Ectodermal cell (in vitro differentiated cells): ENCODE data around the gene CEP295NL. TPM values are rescaled to one million over a fixed set of nuclear protein-coding genes. Genes with fewer than 3 reads are reported as not detected.
"Not testable (repeated sequence)": the region's sequence is repeated elsewhere in the genome, so short reads cannot be mapped to it uniquely, and the experiment has no call there.

Experiments used
- H3K27ac ChIP-seq: 2 replicates; pipeline ENCODE4 v1.7.0; 2013; ENCODE audit warnings: mild to moderate bottlenecking, low read depth, low read length; ENCODE audit not compliant: insufficient read depth, poor library complexity, severe bottlenecking
- H3K27me3 ChIP-seq: 2 replicates; pipeline ENCODE4 v1.7.0; 2013; ENCODE audit warnings: mild to moderate bottlenecking, low read length; ENCODE audit not compliant: insufficient read depth, control insufficient read depth, poor library complexity, severe bottlenecking
- H3K36me3 ChIP-seq: one replicate; pipeline ENCODE4 v1.7.0; 2013; ENCODE audit warnings: low read length; ENCODE audit not compliant: control insufficient read depth, insufficient read depth
- H3K4me1 ChIP-seq: one replicate; pipeline ENCODE4 v1.7.0; 2013; ENCODE audit warnings: low read length; ENCODE audit not compliant: control insufficient read depth, insufficient read depth
- H3K4me3 ChIP-seq: 2 replicates; pipeline ENCODE4 v1.7.0; 2013; ENCODE audit warnings: low read depth, low read length, control low read depth; ENCODE audit not compliant: insufficient read depth
- H3K9me3 ChIP-seq: 2 replicates; pipeline ENCODE4 v1.7.0; 2013; ENCODE audit warnings: mild to moderate bottlenecking, low read length, moderate library complexity; ENCODE audit not compliant: control insufficient read depth
- WGBS, 2 experiments: methylation state at CpG; one replicate each; pipeline ENCODE4 v1.1.7; 2013; ENCODE audit warnings: missing lambda C conversion rate in 2 of 2; 5-methylcytosine and 5-hydroxymethylcytosine counted together
- polyA plus RNA-seq, 4 experiments: library from polyadenylated mRNA; stranded (reverse); fragments of 50-300 nt; gene quantifications; one replicate each; pipeline ENCODE4 v1.2.3, GENCODE V29; 2013

Gene CEP295NL, protein sequence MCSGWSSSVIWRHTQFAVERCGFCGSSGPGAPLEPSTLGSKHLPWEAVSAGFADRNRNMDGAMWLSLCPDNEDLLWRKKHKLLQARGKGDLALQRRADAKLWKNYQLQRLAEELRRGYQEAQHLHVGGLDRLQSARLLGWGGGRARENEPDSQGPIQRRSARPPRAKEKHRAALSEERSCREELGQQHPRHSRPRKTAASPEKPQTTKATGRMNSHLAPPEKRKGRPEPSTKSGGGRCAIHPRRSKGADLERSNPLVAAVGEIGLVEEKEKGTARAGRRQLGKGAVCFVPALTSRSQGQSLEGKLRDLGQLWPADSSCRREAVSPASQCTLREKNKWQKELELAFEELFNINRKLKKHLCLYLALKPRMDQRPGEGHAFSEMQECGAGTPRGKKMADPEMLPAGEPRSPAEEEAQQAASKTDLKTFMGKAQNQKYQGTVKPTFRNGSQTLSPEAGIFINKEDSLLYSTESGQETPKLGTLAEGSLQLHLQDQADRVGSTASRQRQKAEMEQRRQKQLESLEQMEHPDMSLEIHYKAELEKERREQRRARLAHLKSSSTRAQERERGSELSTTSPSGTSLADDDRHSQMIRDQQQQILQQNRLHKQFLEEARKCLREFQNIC
- not detected for polyA plus RNA-seq (2013, experiment 1 of 4)
- polyA plus RNA-seq (2013, experiment 2 of 4), result 0.78 TPM
- 0.16 TPM for polyA plus RNA-seq (2013, experiment 3 of 4)
- 0.32 TPM for polyA plus RNA-seq (2013, experiment 4 of 4)

DNA sequence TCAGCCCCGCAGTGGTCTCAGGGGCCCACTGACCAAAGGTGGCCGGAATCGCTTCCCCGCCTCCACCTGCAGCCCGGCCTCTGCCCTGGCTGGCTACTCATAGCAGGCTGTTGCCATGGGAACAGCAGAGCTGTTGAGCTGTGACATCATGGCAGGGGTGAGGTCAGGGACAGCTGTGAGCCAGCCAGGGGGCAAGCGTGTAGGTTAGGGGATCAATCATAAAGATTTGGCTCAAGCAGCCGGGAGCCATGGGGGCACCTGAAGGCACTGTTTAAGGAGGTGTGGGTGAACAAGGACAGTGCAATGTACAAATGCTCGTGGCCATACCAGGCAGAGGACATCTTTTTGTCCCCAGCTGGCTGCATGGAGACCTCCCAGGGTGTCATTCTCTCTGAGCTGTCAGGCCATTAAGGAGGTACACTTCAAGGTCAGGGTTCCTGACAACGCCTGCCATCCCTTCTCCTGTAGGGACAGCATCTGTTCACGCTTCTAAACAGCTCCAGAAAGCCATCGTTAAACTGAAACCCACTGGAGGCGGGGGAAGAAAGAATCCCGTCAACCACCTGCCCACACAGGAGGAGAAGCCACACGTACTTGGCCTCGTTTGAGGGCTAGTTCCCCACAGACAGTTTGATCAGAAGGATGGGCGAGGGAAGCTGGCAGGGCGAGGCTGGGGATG lies at the start of gene CEP295NL:
Gene CEP295NL, minus strand, starts transcription at position 101 of the 679 bp plus-strand sequence. CDS start 1,373 bp downstream, outside the sequence.
- H3K4me1 ChIP-seq, result peaks cover 26% of the 10 kb centered on the region
- peak within 1 kb of the TSS; percentile 54 for H3K27ac ChIP-seq
- H3K36me3 ChIP-seq, result no peaks in the 10 kb centered on the region
- 73 to 76% methylated on average over 17 of the region's 17 CpGs for WGBS, 2 experiments
- no peaks in the 10 kb centered on the region for H3K27me3 ChIP-seq
- H3K9me3 ChIP-seq, result no peaks in the 10 kb centered on the region
- H3K4me3 ChIP-seq, result no peak within 1 kb of the TSS

DNA sequence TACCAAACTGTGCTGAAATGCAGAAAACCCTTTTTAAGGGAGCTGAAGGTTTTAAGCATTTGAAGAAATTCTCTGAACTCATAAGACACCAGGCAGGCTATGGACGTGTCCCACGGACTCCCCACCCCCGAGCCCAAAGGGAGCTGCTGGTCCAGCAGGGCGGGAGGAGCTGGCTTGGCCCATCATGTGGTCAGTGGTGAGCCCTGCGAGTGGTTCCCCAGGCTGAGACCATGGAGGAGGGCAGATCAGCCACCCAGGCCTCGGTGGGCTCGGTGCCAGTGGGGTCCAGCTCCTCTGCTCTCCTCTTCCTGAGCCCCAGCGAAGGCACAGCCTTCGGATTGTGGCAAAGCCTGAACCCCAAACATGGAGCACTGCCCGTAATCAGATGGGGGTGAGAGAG lies 49.7 kb upstream of the CEP295NL start:
- no peaks in the 10 kb centered on the region for H3K36me3 ChIP-seq
- no peaks in the 10 kb centered on the region for H3K9me3 ChIP-seq
- H3K27ac ChIP-seq, result no peak overlapping the region
- peaks cover 6% of the 10 kb centered on the region for H3K4me1 ChIP-seq
- no peaks in the 10 kb centered on the region for H3K27me3 ChIP-seq
- 92 to 93% methylated on average over 10 of the region's 10 CpGs for WGBS, 2 experiments
- H3K4me3 ChIP-seq, result no peak overlapping the region

DNA sequence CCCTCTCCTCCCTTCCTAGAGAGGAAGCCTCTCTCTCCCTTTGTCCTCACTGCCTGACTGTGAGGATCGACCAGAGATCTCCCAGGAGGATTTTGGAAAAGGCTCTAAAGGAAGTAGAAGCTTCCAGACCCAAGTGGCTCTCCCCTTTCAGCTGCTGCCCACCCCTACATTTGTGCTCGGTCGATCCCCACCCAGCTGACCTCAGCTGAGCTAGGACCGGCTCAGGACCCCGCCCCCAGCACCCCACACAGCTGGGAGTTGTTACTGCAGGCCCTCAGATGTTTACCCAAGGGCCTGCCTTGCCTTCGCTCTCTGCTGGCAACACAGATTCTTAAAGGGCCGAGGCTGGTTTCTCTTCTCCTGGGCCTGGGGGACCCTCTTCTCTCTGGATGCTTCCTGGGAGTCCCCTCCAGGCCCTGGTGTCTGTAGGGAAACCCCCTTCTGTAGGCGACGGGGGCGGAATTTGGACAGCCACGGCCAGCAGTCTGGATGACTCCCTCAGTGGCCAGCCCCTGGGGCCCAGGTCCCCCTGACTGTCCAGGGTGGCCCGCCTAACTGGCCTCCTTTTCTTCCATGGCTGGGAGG lies 49.1 kb upstream of the CEP295NL start:
- Histone ChIP-seq H3K27me3 (no peaks in the 10 kb centered on the region), H3K36me3 (no peaks in the 10 kb centered on the region), H3K27ac (no peak overlapping the region), H3K4me3 (no peak overlapping the region), H3K4me1 (peaks cover 6% of the 10 kb centered on the region), H3K9me3 (no peaks in the 10 kb centered on the region)
- 66 to 69% methylated on average over 12 of the region's 12 CpGs for WGBS, 2 experiments

DNA sequence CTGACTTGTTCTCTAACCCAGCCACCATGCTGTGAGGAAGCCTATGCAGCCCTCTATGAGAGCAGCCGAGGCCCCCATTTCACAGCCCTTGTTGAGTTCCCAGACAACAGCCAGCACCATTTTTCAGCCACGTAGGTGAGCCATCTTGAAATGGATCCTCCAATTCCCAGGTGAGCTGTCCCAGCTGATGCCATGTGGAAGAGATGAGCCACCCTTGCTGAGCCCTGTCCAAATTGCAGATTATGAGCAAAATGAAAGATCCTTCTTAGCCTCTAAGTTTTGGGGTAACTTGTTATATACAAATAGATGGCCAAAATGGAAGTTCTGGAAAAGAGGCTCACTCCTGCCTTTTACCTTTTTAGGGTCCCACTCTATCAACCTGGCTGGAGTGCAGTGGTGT lies 47.9 kb upstream of the CEP295NL start:
- H3K36me3 ChIP-seq, result no peaks in the 10 kb centered on the region
- WGBS, 2 experiments, result 90 to 95% methylated on average over 2 of the region's 2 CpGs
- H3K9me3 ChIP-seq, result no peaks in the 10 kb centered on the region
- H3K27ac ChIP-seq, result no peak overlapping the region
- no peaks in the 10 kb centered on the region for H3K27me3 ChIP-seq
- H3K4me1 ChIP-seq, result peaks cover 6% of the 10 kb centered on the region
- H3K4me3 ChIP-seq, result no peak overlapping the region

DNA sequence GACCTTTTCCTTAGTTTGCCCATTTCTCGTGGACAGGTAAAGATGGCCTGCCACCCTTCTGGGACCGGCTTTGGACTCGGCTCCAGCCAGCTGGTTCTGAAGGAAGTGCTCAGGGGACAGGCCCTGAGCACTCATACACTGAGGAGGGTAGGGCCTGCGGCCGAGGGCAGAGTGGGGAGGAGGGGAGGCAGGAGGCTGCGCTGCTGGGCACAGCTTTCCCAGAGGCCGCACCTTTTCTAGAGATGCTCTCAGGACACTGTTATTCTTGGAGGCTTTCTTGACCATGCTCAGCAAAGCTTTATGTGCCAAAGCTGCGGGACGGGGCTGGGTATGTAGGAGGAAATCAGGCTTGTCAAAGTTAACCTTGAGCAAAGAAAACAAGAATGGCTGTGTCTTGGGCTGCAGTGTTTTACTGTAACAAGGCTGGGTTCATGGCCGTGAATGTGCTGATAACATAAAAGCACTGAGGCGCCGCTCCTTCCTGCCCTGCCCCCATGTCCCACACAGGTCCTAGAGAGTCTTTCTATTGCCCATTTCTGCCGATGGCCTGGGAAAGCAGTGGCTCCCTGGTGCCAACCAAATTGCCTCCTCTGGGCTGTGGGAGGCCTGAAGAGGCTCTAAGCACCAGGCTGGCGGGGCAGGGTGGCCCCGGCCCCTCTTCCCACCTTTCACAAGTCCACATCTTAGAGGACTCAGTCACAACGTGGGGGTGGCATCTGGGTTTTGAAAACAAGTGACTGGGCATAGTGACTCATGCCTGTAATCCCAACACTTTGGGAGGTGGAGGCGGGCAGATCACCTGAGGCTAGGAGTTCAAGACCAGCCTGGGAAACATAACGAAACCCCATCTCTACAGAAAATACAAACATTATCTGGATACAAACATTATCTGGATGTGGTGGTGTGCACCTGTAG lies 44.5 kb upstream of the CEP295NL start:
- WGBS, 2 experiments, result 81 to 85% methylated on average over 17 to 18 of the region's 18 CpGs
- Histone ChIP-seq H3K27ac (no peak overlapping the region), H3K9me3 (no peaks in the 10 kb centered on the region), H3K4me3 (no peak overlapping the region), H3K4me1 (no peaks in the 10 kb centered on the region), H3K27me3 (no peaks in the 10 kb centered on the region), H3K36me3 (no peaks in the 10 kb centered on the region)

DNA sequence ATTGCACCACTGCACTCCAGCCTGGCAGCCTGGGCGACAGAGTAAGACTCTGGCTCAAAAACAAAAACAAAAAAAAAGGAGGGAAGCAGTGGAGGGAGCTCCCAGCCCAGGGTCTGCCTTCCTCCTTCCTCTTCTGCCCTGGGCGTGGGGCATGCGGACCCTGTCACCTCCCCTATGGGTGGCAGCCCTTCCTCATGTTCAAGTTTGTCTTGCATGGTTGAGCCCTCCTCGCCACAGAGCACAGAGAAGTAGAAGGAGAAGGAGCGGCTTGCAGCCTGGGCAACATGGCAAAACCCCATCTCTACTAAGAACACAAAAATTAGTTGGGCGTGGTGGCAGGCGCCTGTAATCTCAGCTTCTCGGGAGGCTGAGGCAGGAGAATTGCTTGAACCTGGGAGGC lies 43.6 kb upstream of the CEP295NL start:
- no peak overlapping the region for H3K27ac ChIP-seq
- 89 to 91% methylated on average over 8 of the region's 8 CpGs for WGBS, 2 experiments

DNA sequence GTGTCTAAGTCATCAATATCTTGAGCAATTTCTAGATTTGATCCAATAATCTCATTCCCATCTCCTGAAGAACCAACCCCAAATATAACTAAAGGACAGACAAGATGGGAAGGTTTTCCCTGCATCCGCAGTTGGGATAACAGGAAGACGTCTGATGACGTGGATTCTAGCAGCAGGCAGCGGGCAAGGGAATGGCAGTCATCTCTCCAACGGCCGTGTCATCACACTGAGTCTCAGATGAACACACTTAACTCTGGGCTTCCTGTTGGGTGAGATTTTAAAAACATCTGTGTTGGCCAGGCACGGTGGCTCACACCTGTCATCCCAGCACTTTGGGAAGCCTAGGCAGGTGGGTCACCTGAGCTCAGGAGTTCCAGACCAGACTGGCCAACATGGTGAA lies 43.1 kb upstream of the CEP295NL start:
- Histone ChIP-seq H3K36me3 (no peaks in the 10 kb centered on the region), H3K4me3 (no peak overlapping the region), H3K27ac (no peak overlapping the region), H3K27me3 (no peaks in the 10 kb centered on the region), H3K4me1 (no peaks in the 10 kb centered on the region), H3K9me3 (no peaks in the 10 kb centered on the region)
- 92 to 94% methylated on average over 7 of the region's 7 CpGs for WGBS, 2 experiments

More for the DNA sequence above, 43.6 kb upstream of the CEP295NL start:
- H3K4me3 ChIP-seq, result no peak overlapping the region
- no peaks in the 10 kb centered on the region for H3K4me1 ChIP-seq
- H3K9me3 ChIP-seq, result no peaks in the 10 kb centered on the region
- H3K36me3 ChIP-seq, result no peaks in the 10 kb centered on the region
- no peaks in the 10 kb centered on the region for H3K27me3 ChIP-seq

DNA sequence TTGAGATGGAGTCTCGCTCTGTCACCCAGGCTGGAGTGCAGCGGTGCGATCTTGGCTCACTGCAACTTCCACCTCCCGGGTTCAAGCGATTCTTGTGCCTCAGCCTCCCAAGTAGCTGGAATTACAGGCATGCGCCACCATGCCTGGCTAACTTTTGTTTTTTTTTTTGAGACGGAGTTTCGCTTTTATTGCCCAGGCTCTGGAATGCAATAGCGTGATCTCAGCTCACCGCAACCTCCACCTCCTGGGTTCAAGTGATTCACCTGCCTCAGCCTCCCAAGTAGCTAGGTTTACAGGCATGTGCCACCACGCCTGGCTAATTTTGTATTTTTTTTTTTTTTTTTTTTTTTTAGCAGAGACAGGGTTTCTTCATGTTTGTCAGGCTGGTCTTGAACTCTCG lies 42.5 kb upstream of the CEP295NL start:
- not testable (repeated sequence) for H3K4me3 ChIP-seq, H3K27me3 ChIP-seq, H3K27ac ChIP-seq, H3K4me1 ChIP-seq, H3K9me3 ChIP-seq, H3K36me3 ChIP-seq
- WGBS, 2 experiments, result 90 to 94% methylated on average over 12 of the region's 12 CpGs

DNA sequence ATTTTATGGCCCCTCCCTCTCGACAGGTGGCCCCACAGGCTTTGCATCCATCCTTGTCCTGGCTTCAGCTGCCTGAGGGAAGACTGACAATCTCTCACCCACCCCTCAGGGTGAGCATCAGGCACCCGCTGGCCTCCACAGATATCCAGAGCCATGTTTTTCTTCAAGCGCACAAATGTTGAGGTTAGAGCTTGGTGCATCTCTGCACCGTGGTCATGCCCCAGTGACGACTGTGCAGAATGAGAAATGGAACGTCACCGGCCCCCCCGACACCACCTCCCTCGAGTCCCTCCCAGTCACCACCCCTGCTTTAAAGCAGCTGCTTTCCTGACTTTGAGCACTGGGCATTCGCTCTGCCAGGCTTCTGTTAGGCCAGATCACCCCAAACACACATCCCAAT lies 42.0 kb upstream of the CEP295NL start:
- 90 to 92% methylated on average over 10 of the region's 10 CpGs for WGBS, 2 experiments
- Histone ChIP-seq H3K9me3 (no peaks in the 10 kb centered on the region), H3K4me3 (no peak overlapping the region), H3K27ac (no peak overlapping the region), H3K27me3 (no peaks in the 10 kb centered on the region), H3K4me1 (no peaks in the 10 kb centered on the region), H3K36me3 (no peaks in the 10 kb centered on the region)
